ENCODE data around the gene ZNF417.
"Not testable (repeated sequence)": the region's sequence is repeated elsewhere in the genome, so short reads cannot be mapped to it uniquely, and the experiment has no call there.

Gene ZNF417

DNA sequence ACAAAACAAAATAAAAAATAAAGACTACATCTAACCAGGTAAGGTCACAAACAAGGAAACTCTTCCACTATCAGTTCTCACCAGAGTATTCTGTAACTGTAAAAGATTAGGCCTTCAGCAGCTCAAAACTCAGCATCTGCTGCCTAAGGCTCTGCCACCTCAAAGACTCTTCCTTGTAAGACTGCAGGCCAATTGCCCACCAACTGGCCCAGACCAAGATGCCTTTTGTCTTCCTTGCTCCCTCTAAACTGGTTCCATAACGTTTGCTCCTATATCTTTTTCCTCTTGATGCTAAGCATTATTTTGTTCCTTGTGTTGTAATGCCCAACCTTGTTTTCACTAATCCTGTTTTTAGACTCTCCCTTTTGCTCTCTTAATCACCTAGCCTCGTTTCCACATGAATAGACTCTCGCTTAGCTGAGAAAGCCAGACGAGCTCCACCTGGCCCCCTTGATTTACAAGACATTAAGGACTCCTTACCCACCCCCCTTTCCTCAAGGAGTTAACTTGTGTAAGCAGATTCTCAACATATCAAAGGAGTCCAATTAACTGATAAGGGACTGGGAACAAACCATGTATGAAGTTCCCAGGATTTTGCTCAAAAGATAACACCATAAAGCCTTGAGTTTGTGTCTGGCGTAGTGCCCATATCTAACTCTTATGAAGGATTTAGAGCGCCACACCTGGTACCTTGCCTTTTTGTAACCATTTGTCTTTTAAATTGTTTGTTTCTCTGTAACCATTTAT, 29.0 kb downstream of the ZNF417 start:
- no peak for DNase-seq

DNA sequence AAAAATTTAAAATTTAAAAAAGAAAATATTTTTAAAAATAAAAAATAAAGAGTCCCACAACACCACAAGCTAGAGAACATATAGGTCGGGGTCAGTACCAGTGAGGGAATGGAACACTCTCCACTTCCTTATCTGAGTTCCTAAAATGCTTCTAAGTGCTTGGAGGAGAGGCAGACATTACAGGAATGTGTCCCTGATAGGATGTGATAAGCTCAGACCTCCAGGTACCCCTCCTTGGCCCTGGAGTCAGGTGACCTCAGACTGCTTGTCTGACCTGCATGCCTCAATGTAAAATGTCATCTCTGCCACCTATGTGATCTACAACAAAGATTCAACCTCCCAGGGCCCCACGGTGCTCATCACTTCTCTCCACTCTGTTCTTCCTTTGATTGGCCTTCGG, 30.3 kb downstream of the ZNF417 start:
- no peak for DNase-seq

DNA sequence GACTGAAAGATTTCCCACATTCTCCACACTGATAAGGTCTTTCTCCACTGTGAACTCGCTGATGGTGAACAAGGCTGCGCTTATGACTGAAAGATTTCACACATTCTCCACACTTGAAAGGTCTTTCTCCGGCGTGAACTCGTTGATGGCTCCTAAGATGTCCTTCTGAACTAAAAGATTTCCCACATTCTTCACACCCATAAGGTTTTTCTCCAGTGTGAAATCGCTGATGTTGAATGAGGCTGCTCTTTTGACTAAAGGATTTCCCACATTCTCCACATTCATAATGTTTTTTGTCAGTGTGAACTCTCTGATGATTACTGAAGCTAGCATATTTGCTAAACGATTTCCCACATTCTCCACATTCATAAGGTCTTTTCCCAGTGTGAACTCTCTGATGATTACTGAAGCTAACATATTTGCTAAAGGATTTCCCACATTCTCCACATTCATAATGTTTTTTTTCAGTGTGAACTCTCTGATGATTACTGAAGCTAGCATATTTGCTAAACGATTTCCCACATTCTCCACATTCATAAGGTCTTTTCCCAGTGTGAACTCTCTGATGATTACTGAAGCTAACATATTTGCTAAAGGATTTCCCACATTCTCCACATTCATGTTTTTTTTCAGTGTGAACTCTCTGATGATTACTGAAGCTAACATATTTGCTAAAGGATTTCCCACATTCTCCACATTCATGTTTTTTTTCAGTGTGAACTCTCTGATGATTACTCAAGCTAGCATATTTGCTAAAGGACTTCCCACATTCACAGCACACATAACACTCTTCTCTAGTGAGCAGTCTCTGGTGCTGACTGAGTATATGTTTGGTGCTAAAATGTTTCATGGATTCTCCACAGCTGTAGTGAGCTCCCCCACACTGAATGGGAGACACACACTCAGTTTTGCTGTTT, 42.3 kb downstream of the ZNF417 start:
- DNase-seq = not testable (repeated sequence)

DNA sequence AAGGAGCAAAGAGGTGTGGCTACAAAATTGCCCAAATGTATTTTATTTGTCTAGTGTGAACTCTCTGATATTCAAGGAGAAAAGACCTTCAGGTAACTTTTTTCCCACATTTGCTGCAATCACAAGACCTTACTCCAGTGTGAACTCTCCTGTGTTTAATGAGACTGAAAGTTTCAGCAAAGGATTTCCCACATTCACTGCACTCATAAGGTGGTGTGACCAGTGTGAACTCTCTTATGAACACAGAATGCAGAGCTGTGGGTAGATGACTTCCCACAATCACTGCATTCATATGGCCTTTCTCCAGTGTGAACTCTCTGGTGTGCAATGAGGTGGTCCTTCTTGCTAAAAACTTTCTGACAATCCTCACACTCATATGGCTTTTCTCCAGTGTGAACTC, 43.9 kb downstream of the ZNF417 start:
- no peak for DNase-seq

DNA sequence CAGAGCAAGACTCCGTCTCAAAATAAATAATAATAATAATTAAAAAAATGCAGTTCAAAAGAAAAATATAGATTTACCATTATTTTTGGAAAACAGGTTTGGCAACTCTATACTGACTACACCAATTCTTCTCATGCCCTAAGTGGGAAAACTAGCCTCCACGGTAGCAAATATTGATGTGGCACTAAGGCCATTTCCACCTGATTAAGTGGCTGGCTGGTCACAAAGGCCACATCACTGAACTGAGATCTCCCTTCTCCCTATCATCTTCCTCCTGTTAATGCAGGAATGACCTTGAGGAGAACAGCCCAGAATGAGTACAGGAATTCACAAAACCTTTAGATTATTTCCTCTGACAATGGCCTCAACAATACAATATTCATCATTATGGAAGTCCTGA, 46.2 kb downstream of the ZNF417 start:
- DNase-seq = no peak

DNA sequence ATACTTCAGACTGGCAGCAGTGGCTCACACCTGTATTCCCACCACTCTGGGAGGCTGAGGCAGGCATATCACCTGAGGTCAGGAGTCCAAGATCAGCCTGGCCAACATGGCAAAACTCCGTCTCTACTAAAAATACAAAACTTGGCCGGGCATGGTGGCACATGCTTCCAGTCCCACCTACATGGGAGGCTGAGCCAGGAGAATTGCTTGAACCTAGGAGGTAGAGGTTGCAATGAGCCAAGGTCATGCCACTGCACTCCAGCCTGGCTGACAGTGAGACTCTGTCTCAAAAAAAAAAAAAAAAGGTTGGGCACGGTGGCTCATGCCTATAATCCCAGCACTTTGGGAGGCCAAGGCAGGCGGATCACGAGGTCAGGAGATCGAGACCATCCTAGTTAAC, 46.7 kb downstream of the ZNF417 start:
- DNase-seq = not testable (repeated sequence)

DNA sequence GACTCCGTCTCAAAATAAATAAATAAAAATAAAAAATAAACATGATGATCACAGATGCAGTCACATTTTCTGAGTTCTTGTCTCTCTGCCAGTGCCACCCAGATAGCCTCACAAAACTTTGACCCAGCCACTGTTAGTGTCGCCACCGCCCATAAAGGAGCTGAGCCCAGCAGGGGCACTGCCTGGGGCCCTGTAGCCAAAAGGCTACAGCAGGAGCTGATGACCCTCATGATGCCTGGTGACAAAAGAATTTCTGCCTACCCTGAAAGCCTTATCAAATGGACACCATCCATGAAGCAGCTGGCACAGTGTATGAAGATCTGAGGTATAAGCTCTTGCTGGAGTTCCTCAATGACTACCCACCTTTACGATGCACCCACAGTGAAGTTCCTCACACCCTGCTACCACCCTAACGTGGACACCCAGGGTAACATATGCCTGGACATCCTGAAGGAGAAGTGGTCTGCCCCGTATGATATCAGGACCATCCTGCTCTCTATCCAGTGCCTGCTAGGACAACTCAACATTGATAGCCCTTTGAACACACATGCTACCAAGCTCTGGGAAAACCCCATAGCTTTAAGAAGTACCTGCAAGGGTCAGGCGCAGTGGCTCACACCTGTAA, 48.4 kb downstream of the ZNF417 start:
- no peak for DNase-seq

Measured in DMS 273 treated with DMSO at 0.1 percent for 48 hours (cell line).